HG03025 (cell line): ENCODE data around the gene DENND6A.
"Not testable (repeated sequence)": the region's sequence is repeated elsewhere in the genome, so short reads cannot be mapped to it uniquely, and the experiment has no call there.

Experiments
- ATAC-seq: cut with Tn5 transposase; IDR thresholded peaks from one replicate; pipeline ENCODE4 v1.9.1; 2021; ENCODE audit warnings: mild to moderate bottlenecking, moderate library complexity; ENCODE audit not compliant: unreplicated experiment, low FRiP score

Gene DENND6A

GRCh38 chr3:57647292-57647940 is 45.5 kb downstream of the DENND6A start:
- ATAC-seq, result no peak

DNA sequence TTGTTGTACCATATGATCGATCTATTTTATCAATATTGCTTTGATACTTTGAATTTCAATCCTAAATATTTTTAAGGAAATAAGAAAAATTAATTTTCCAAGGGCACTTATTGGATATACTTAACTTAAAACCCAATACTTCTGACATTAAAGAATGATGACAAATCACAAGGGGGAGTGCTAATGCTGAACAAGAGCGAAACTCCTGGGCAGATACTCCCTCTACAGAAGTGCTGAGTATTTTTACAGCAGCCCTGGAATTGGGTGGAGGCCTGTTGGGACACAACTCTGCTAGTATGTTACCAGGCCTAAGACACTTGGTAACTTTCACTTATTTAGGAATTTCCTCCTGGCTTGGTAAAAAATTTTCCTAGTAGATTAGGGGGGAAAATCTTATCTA is 46.2 kb downstream of the DENND6A start:
- ATAC-seq, result no peak

DNA sequence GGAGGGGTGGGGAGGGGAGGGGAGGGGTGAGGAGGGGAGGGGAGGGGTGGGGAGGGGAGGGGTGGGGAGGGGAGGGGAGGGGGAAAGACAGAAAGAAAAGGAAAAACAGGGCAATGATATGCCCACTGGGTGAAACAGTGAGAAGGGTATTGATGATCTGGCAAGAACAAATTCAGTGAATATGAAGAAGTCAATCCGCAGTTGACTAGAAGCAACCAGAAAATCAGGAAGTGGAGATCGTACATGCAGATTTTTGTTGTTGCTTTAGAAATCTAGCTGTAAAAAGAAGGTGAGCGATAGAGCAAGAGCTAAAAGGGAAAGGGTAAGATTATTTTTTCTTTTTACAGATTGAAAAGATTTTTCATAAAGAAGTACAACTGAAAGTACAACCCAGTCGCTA is 48.1 kb downstream of the DENND6A start:
- ATAC-seq, result no peak

DNA sequence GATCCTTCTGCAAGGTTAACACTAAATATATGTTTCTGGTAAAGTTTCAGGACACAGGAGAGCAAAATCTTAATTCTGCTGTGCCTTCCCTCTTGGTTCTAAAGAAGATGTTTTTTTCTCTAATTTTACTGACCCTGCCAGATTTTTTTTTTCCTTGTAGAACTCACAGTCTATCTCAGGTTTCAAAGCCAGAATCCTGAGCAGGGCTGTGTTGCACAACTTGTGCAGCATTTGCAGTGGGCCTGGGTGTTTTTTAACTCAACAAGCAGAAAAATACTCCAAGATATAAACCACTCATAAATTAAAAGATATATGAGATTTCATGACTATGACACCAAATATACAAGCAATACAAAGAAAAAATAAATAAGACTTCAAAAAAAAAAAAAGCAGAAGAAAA is 55.5 kb downstream of the DENND6A start:
- no peak for ATAC-seq

GRCh38 chr3:57634259-57634658 is 58.6 kb downstream of the DENND6A start:
- ATAC-seq, result not testable (repeated sequence)

GRCh38 chr3:57627976-57628375 is 64.9 kb downstream of the DENND6A start:
- ATAC-seq, result no peak

- ATAC-seq, result no peak
Measured at GRCh38 chr3:57624801-57625200, 68.1 kb downstream of the DENND6A start.

GRCh38 chr3:57622362-57622761 is 70.5 kb downstream of the DENND6A start:
- ATAC-seq, result no peak

- no peak for ATAC-seq
Measured at GRCh38 chr3:57617739-57618138, 75.1 kb downstream of the DENND6A start.

DNA sequence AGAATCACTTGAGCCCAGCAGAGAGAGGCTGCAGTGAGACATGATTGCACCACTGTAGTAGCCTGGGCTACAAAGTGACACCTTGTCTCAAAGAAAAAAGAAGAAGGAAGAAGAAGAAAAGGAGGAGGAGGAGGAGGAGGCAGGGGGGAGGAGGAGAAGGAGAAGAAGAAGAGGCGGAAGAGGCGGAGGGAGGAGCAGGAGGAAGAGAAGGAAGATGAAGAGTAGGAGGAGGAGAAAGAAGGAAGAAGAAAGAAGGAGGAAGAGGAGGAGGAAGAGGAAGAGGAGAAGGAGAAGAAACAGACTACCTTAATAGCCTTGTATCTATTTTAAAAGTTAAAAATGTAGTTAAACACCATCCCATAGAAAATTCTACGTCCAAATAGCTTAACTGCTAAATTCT is 76.6 kb downstream of the DENND6A start:
- ATAC-seq, result no peak

GRCh38 chr3:57611870-57612269 is 81.0 kb downstream of the DENND6A start:
- not testable (repeated sequence) for ATAC-seq

DNA sequence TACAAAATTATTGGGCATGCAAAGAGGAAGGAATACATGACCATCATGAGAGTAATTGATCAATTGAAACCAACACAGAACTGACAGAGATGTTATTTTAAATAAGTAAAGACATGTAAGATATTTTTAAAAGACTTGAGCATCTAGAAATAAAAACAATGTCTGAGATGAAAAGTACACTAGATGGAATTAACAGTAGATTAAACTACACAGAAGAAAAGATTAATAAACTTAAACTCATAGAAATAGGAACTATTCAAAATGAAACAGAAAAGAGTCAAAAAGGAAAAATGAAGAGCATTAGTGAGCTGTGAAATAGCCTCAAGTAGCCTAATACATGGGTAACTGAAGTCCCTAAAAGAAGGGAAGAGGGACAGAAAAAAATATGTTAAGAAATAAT is 87.2 kb downstream of the DENND6A start:
- no peak for ATAC-seq

DNA sequence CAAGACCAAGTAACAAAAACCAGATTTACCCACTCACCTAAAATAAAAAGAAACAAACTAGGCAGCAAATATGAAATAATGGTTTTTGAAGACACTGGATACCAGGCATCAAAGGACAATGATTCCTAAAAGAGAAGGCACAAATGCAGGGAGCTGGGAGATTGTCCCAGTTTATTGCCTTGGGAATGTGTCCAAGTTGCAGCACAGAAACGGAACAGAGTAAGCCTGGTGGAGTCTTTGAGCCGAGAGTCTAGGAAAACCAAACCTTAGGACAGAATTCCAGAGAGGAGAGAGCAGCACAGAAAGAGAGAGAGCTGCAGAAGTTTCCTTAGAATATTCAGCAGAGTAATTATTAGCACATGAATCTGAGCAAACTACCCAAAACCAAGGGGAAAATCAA is 87.9 kb downstream of the DENND6A start:
- no peak for ATAC-seq

DNA sequence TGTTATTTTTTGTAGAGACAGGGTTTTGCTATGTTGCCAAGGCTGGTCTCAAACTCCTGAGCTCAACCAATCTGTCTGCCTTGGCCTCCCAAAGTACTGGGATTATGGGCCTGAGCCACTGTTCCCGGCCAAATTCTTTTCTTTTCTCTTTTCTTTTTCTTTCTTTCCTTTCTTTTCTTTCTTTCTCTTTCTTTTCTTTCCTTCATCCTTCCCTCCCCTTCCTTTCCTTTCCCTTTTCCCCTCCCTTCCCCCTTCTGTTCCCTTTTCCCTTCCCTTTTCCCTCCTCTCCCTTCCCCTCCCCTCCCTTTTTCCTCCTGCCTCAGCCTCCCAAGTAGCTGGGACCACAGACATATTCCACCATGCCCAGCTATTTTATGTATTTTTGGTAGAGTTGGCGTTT is 92.7 kb downstream of the DENND6A start:
- no peak for ATAC-seq

DNA sequence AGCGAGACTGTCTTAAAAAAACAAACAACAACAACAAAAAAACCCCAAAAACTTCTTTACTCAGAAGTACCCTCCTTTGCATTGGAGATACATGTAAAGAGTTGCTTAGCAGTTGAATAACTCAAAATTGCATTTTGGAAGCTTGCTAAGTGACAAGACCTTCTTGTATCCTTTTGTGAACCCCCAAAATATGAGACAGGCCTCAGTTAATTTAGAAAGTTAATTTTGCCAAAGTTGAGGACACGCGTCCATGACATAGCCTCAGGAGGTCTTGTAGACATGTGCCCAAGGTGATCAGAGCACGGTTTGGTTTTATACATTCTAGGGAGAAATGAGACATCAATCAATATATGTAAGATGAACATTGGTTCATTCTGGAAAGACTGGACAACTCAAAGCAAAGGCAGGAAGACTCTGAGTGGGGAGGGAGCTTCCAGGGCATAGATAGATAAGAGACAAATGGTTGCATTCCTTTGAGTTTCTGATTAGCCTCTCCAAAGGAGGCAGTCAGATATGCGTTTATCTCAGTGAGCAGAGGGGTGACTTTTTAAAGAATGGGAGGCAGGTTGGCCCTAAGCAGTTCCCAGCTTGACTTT is 94.0 kb downstream of the DENND6A start:
- no peak for ATAC-seq

DNA sequence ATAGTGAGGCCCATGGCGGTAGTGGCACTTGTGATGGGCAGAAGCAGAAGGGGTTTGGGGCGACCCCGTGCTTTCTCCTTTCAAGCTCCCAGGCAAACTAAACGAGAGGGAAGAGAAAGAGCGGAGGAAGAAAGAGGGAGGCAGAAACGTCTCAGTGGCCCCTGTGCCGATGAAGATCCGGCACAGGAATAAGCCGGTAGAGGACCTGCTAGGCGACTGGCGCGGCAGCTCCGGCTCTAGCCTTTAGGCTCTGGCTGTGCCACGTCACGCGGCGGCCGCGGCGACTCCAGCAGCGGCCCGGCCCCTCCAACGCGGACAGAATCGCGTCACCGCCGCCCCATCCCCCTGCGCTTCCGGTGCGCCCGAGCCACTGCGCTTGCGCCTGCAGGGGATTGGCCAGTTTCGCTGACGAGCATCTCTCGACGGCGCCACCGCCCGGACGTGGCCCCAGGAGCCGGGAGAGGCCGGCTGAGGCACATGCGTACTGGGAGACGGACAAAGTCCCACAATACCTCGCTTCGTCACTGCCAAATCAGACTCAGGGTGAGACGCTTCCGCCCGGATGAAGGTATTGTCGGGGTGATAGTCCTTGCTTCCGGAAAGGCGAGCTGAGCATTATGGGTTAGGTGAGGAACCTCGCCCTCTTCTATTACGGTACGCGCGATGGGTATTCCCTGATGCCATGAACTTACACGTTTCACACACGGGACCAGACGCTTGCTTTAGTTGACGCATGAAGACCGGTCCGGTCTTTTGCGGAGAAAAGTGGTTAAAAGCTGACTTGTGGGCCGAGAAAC is 95.6 kb downstream of the DENND6A start, which contains the start of gene ARF4:
ARF4 (minus strand) TSS at position 218 of the 797 bp plus-strand sequence; CDS start at position 14, 204 bp downstream.
- ATAC-seq, result peak; percentile 96

- no peak for ATAC-seq
Measured at GRCh38 chr3:57596495-57597126, 96.3 kb downstream of the DENND6A start.

- ATAC-seq, result no peak
Measured at GRCh38 chr3:57594576-57594975, 98.3 kb downstream of the DENND6A start.

GRCh38 chr3:57594144-57594543 is 98.7 kb downstream of the DENND6A start:
- no peak for ATAC-seq

DNA sequence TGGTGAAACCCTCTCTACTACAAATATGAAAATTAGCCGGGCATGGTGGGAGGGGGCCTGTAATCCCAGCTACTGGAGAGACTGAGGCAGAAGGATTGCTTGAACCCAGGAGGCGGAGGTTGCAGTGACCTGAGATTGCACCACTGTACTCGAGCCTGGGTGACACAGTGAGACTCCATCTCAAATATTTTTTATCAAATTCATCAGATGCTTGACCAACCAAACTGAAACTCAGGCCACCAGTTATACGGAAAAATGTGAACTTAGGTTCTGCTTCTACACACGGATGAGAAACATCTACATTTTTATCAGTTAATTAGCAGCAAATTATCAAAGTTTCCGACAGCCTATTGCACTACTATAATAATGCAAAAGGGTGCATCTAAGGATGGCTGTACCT is 100.6 kb downstream of the DENND6A start:
- ATAC-seq, result no peak

GRCh38 chr3:57587905-57588304 is 105.0 kb downstream of the DENND6A start:
- no peak for ATAC-seq
